ENCODE measurements around the gene LMAN1. TPM values are rescaled to one million over a fixed set of nuclear protein-coding genes. Genes with fewer than 3 reads are reported as not detected.

LMAN1 gene
- total and polyA plus RNA-seq, 10 of the 15 experiments (the other 5 are each of a cell fraction or from before 2014, with no cell fraction given) = 15.0 to 78.9 (median 67.5) TPM

- TF ChIP-seq POLR2AphosphoS5 (IDR thresholded peaks at IDR 0.05; ENCODE audit: low read length) = peak; percentile 75
- no peak for TF ChIP-seq SMC3 (IDR thresholded peaks at IDR 0.05; ENCODE audit: borderline replicate concordance, low read length)
- TF ChIP-seq YY1 (IDR thresholded peaks at IDR 0.05; ENCODE audit: low read depth, low read length) = peak; percentile 98
- no peak for TF ChIP-seq SUZ12 (IDR thresholded peaks at IDR 0.05; ENCODE audit: unreplicated experiment)
- 0 out of 2 replicates have a peak, but pooled peaks have one; percentile 2 for TF ChIP-seq SPI1 (IDR thresholded peaks at IDR 0.05; ENCODE audit: borderline replicate concordance, insufficient read depth, low read depth, low read length)
- no peak for TF ChIP-seq WRNIP1 (IDR thresholded peaks at IDR 0.05; ENCODE audit: borderline replicate concordance, low read depth, low read length)
- peak; percentile 75 for TF ChIP-seq DPF2 (IDR thresholded peaks at IDR 0.05)
- no peak for TF ChIP-seq STAT3 (IDR thresholded peaks at IDR 0.05; ENCODE audit: low read depth, low read length)
- 0 out of 2 replicates have a peak, but pooled peaks have one; percentile 24 for TF ChIP-seq CREB1 (IDR thresholded peaks at IDR 0.05; ENCODE audit: low read depth)
- TF ChIP-seq POLR2A (IDR thresholded peaks at IDR 0.05; ENCODE audit: low read depth, low read length) = peak; percentile 90
- TF ChIP-seq SRF (IDR thresholded peaks at IDR 0.05; ENCODE audit: low read depth in 2 of 2, low read length in 2 of 2) = 0 out of 4 replicates have a peak, but pooled peaks of 1 of the 2 experiments have one; percentile 19
- no peak for TF ChIP-seq JUND (IDR thresholded peaks at IDR 0.05; ENCODE audit: low read depth, low read length)
- peak; percentile 63; the same call in 1 of the 2 replicates for TF ChIP-seq ASH2L (IDR thresholded peaks at IDR 0.05; ENCODE audit: borderline replicate concordance, low read depth)
- no peak for TF ChIP-seq RBBP5 (conservative IDR thresholded peaks at IDR 0.05)
- peak; percentile 53 for TF ChIP-seq SP1 (IDR thresholded peaks at IDR 0.05; ENCODE audit: low read depth, low read length)
- no peak for TF ChIP-seq KAT2A (conservative IDR thresholded peaks at IDR 0.05; ENCODE audit: control insufficient read depth, low read depth, low read length)
- TF ChIP-seq, protein P1, sequence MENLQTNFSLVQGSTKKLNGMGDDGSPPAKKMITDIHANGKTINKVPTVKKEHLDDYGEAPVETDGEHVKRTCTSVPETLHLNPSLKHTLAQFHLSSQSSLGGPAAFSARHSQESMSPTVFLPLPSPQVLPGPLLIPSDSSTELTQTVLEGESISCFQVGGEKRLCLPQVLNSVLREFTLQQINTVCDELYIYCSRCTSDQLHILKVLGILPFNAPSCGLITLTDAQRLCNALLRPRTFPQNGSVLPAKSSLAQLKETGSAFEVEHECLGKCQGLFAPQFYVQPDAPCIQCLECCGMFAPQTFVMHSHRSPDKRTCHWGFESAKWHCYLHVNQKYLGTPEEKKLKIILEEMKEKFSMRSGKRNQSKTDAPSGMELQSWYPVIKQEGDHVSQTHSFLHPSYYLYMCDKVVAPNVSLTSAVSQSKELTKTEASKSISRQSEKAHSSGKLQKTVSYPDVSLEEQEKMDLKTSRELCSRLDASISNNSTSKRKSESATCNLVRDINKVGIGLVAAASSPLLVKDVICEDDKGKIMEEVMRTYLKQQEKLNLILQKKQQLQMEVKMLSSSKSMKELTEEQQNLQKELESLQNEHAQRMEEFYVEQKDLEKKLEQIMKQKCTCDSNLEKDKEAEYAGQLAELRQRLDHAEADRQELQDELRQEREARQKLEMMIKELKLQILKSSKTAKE (IDR thresholded peaks at IDR 0.05; ENCODE audit: low read depth, poor library complexity, severe bottlenecking) = no peak
- peak; percentile 55 for TF ChIP-seq PBX3 (IDR thresholded peaks at IDR 0.05; ENCODE audit: insufficient replicate concordance, low read depth, low read length)
- no peak for TF ChIP-seq IRF4 (IDR thresholded peaks at IDR 0.05; ENCODE audit: low read depth, low read length)
- TF ChIP-seq, protein P2, sequence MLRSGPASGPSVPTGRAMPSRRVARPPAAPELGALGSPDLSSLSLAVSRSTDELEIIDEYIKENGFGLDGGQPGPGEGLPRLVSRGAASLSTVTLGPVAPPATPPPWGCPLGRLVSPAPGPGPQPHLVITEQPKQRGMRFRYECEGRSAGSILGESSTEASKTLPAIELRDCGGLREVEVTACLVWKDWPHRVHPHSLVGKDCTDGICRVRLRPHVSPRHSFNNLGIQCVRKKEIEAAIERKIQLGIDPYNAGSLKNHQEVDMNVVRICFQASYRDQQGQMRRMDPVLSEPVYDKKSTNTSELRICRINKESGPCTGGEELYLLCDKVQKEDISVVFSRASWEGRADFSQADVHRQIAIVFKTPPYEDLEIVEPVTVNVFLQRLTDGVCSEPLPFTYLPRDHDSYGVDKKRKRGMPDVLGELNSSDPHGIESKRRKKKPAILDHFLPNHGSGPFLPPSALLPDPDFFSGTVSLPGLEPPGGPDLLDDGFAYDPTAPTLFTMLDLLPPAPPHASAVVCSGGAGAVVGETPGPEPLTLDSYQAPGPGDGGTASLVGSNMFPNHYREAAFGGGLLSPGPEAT (IDR thresholded peaks at IDR 0.05; ENCODE audit: low read depth) = peak; percentile 72
- TF ChIP-seq SREBF2 (IDR thresholded peaks at IDR 0.05; ENCODE audit: low read length) = no peak
- TF ChIP-seq ZSCAN29 (IDR thresholded peaks at IDR 0.05) = no peak
- TF ChIP-seq ZNF274 (IDR thresholded peaks at IDR 0.05; ENCODE audit: insufficient read depth, insufficient read length) = no peak
- TF ChIP-seq NFYA (IDR thresholded peaks at IDR 0.05; ENCODE audit: borderline replicate concordance, low read depth, low read length) = no peak
- TF ChIP-seq NR2F1 (conservative IDR thresholded peaks at IDR 0.05) = peak; percentile 88
- no peak for TF ChIP-seq KDM1A (IDR thresholded peaks at IDR 0.05; ENCODE audit: borderline replicate concordance)
- no peak for TF ChIP-seq ZNF217 (IDR thresholded peaks at IDR 0.05)
- no peak for TF ChIP-seq EZH2 (IDR thresholded peaks at IDR 0.05; ENCODE audit: borderline replicate concordance, control insufficient read depth, low read depth, low read length)
These were observed at the start of gene LMAN1 (continued) for GRCh38 chr18:59358712-59359575.

Measured in GM12878 (cell line).